GM21619 (cell line): ENCODE results near the gene PTPRN2.

ENCODE experiments used
- ATAC-seq: cut with Tn5 transposase; IDR thresholded peaks from one replicate; pipeline ENCODE4 v1.9.1; 2021; ENCODE audit not compliant: unreplicated experiment

PTPRN2 gene

DNA sequence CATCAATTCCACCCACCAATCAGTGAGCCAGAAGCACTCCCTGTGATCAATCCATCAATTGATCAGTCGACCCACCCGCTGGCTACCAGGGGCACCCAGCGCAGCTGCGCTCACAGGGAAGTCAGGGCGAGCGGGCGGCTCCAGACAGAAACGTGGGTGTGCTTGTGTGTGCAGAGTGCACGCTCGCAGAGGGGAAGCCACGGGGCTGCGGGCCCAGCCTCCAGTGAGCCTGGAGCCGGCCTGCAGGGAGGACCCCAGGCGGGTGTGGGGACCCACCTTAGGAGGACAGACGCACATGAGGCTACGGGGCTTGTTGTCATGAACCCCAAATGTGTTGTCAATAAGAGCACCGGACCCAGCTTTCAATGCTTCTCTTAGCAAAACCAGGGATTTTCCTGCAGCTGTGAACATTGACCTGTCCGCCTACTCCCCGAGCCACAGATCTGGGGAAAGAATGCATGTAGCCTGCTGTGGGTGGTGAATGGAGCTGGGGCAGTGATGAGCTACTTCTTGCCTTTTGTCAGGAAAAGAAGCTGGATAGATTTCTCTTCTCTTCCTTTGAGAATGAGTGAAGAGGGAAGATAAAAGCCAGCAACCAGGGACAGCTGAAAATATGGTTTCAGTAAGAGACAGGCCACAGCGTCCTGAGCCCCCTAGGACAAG lies 753.0 kb downstream of the PTPRN2 start:
- ATAC-seq: no peak

DNA sequence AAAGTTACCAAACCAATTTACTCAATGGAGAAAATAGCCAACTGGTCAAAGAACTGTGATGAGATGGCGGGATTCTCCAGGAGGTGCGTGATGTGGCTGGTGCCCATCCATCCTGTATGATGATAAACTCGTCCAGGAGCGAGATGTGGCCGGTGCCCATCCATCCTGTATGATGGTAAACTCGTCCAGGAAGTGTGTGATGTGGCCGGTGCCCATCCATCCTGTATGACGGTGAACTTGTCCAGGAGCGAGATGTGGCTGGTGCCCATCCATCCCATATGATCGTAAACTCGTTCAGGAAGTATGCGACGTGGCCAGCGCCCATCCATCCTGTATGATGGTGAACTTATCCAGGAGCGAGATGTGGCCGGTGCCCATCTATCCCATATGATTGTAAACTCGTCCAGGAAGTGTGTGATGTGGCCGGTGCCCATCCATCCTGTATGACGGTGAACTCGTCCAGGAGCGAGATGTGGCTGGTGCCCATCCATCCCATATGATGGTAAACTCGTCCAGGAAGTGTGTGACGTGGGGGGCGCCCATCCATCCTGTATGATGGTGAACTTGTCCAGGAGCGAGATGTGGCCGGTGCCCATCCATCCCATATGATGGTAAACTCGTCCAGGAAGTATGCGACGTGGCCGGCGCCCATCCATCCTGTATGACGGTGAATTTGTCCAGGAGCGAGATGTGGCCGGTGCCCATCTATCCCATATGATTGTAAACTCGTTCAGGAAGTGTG lies 754.6 kb downstream of the PTPRN2 start:
- no peak for ATAC-seq

DNA sequence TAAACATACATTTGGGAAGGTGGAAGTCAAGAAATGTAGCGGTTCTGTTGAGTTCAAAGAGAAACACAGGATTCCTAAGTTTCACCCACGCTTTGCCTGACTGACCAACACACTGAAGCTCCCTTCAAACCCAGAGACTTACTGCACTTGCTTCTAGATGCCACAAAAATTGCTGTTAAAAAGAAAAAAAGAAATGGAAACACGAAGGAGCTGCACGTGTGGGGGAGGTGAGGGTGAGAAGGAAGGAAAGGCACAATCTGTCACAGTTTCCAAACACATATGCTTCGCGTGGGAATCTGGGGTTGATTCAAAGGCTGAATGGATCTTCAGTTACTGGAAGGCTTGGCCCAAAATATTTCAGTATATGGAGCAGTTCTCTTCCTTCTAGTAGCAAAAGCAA lies 755.2 kb downstream of the PTPRN2 start:
- no peak for ATAC-seq

DNA sequence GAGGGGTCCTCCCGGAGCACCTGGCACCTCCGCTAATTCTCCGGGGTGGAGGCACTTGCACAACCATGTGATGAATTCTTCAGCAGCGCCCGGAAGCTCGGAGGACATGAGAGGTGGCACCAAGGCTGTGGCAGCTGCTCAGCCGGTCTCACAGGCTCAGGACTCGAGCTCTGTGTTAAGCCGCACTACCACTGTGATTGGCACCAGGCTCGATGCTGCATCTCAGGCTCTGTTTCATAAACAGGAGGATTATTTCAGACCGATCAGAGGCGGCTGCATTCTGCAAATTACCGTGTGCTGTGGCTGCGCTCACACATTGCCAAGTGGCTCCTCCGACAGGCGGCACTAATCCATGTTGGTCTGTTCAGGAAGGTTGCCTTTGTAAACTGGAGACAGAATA lies 755.6 kb downstream of the PTPRN2 start:
- no peak for ATAC-seq

DNA sequence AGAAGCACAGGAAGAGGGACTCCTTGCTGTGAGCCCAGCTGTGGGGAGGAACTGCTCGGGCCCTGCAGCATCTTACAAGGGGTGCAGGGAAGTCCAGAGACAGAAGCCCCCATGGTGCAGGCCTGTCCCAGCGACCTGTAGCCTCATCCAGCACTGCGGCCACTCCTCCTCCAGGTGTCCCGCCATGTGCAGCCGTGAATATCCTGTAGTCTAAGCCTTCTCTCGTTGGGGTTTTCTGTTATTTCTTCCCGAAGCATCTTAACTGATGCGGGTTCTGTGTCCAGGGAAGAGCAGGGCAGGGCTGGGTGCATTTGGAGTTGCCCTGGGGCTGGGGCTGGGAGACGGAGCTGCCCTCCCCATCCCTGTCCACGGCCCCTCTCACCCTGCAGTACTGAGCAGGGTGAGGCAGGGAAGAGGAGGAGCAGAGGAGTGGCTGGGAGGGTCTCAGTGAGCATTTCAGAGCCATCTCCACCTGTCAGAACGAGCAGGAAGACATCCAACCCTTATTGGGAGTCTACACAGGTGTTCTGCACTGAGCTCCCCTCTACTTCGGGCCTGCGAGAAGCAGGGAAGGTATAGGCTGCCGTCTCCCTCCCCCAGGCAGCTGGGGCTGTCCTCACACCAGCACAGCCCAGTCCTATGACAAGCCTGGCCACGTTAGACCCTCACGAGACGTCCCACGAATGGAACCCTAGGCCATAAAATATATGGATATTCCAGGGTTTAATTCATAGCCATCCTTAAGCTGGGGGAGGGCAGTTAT lies 756.3 kb downstream of the PTPRN2 start:
- no peak for ATAC-seq

DNA sequence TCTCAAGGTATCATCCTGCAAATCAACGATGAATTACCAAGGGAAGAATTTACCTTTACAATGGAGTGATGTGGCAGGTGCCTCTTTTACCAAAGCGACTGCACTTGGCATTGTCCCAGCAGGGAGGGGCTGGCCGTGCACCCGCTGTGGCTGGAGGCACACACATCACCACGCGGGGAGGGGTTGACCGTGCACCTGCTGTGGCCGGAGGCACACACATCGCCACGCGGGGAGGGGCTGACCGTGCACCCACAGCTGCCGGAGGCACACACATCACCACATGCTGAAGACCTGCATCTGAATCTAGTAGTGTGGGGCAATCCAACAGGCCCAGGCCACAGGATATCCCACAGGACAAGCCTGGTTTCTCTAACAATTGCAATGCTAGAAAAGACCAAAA lies 757.3 kb downstream of the PTPRN2 start:
- no peak for ATAC-seq

DNA sequence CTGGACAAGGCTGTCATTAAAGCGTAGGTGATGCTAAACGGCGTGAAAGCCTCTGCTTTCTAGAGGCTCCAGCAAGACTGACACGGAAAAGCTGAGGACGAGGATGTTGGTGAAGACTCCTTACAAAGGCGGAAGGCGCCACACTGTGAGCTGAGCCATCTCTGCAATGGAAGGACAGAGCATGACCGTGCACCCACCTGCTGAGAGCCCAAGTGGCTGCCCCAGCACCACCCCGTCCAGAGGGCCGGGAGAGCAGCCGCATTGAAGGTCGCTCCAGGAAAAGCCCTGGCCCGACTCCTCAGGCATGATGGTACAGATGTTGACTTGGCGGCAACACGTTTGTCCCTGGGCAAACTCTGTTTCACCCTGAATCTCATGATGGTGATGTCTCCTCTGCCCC lies 758.1 kb downstream of the PTPRN2 start:
- ATAC-seq: no peak

DNA sequence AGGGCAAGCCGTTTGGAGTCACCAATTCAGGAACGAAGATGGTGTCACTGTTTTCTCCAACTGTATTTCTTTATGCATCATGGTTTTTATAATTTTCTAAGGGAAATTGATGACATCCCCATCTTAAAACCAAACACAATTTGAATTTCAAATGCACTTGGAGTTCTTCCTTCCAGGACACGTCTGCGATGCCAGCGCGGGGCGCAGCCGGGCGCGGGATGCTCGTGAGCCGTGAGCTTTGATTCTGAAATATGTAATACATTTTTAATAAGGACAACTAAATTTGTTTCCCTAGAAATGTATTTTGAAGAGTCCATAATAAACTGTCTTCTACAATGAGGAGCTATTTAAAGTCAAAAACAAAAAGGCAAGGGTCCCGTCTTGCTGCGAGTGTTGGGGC lies 758.7 kb downstream of the PTPRN2 start:
- ATAC-seq: no peak

DNA sequence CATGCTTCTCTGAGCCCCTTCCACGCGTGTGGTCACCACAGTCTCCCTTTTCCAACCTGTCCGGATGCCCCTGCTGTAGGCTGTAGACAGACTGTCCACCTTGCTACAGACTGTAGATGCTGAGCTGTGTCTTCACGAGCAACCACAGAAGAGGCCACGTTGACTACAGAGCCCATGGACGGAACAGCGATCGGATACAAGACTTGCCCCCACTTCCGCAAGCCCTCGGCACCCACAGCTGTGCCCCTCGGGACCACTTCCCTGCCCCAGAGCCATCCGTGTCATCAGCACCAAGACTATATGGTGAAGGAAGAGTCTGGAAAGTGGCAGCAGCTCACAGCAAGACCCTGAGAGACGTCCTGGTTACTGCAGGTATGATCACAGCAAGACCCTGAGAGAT lies 759.4 kb downstream of the PTPRN2 start:
- no peak for ATAC-seq

DNA sequence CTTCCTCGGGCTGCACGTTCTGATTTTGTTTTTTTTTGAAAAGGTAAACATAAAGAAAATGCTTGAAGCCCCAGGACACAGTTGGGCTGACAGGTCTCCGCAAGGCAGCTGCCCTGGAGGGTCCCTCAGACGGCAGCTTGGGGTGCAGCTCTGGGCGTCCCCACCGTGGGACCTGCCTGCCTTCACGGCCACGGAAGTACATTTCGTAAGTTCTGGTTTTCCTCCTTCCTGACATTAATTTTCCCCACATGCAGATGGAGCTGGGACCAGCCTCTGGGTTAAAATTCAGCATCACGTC lies 759.8 kb downstream of the PTPRN2 start:
- no peak for ATAC-seq

DNA sequence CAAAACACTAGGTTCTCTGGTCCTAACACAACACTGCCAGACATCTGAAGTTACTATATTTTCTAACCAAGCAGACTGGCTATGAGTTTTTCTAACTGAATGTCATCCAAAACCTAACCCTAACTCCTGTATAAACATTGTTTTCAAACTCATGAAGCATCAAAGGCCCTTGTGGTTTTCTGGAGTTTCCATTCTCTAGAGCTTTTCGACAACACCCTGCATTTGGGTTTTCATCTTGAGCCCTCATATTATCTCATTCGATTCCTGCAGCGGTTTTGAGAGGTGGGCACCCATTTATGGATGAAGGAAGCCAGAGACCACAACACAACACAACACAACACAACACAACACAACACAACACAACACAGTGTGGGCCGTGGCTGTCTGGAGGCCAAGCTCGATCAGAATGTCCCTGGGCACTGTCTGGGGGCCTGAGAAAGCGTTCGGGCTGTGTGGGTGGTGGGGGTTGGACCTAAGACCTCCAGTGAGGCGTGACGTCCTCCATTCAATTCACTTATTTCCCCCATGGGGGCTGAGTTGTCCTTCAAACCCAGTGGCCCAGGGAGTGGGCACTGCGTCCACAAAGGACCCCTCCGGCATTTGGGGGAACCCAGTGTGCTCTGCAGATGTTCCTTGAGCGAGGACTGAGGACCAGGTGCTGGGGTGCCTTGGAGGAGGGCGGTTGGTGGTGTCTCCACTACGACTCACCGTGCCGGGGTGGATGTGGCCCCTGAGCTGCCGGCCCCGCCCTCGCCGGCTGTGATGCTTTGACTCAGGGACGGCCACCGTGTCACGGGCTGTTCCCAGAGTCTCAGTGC lies 760.4 kb downstream of the PTPRN2 start:
- ATAC-seq: no peak

DNA sequence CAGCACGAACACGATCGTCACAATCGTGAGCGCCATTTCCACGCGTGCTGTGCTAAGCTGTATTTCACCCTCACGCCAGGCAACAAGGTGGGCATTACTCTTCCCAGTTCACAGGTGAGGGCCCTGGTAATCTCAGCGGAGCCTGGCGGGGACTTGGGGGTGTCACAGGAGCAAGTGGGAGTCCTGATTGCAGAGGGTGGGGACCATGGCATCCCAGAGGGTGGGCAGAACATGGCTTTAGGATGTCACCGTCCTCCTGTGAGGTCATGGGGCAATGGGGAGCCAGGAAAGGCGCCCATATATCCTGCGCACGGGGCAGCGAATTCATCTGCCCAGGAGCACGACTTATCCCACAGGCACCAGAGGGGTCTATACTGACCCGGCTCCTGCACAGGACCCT lies 761.1 kb downstream of the PTPRN2 start:
- ATAC-seq: no peak

DNA sequence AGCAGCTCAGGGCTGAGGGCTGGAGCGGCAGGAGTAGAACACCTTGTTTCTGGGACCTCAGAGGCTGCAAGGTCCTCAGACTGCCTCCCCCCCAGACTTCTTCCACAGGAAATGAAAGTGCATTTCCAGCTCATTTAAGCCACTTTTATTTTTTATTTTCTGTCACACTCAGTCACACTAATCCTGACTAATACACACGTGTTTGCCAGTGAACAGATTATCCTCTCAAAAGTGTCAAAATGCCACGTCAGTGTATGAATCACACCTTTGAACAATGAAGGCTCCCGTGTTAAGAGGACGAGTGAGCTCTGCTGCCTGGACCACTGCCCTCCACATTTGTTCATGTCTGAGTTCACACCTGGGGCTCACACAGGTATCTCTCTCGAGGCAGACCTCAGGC lies 762.3 kb downstream of the PTPRN2 start:
- ATAC-seq: no peak

DNA sequence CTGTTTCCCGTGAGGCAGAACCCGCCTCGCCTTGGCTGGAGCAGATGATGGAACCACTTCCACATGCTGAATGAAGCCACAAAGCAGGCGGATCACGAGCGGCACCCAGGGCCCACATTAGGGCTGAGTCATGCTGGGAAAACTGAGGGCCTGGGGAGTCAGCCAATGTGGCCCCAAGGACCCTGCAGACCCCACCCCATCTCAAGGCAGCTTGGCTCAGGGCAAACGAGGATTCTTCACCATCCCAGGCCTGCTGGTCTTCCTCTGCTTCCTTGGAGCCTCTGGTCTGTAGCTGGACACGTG lies 762.9 kb downstream of the PTPRN2 start:
- ATAC-seq: no peak

DNA sequence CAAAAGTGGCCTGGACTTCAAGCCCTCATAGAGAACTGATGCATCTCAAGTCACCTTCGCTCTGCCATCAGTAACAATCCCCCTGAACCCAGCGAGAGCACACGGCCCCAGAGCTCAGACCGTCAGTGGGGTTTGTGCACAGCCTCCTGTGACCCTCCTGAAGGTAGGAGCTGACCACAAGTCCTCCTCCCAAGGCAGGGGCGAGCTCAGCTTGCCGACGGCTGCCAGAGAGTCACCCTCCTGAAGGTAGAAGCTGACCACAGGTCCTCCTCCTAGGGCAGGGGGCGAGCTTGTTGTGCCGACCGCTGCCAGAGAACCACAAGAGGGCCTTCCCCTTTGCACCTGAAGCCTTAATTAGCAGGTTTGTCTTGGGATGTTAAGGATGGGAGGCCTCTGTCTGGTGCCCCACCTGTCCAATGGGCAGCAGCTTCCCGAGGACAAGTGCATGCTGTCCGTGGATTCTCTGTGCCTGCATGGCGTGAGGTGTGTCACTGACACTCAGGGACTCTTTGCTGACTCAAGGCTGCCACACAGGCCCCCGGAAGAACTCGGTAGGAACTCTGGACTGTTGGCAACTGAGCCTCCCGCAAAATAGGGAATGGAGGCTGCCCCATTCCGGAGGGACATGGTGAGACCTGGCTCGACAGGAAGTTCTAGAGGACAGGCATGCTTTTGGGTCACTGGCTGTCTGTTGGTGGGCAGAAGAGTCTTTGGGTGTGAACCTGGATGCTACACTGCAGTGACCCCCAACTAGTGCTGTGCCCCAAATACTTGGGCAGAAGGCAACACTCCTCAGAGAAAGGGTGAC lies 763.4 kb downstream of the PTPRN2 start:
- no peak for ATAC-seq

DNA sequence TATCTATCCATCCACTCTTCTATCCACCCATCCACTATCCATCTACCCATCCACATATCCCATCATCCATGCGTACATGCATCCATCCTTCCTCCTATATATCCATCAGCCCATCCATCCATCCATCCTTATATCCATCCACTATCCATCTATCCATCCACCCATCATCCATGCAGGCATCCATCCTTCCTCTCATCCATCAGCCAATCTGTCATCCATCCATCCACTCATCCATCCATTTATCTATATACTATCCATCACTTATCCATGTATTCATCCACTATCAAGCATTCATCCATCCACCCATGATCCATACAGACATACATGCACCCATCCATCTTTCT lies 765.0 kb downstream of the PTPRN2 start:
- ATAC-seq: no peak

DNA sequence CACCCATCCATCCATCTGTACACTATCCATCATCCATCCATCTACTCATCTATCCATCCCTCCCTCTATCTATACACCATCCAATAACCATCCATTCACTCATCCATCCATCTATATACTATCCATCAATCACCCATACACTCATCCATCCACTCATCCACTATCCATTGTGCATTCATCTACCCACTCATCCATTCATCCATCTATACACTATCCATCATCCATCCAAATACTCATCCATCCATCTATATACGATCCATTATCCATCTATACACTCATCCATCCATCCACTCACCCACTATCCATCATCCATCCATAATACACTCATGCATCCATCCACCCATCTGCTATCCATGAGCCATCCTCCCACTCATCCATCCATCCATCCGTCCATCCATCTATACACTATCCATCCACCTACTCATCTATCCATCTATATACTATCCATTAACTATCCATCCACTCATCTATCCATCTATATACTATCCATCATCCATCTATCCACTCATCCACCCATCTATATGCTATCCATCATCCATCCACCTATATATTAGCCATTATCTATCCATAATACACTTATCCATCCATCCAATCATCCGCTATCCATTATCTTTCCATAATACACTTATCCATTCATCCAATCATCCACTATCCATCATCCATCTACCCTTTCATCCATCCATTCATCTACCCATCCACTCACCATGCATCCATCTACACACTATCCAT lies 765.5 kb downstream of the PTPRN2 start:
- no peak for ATAC-seq

DNA sequence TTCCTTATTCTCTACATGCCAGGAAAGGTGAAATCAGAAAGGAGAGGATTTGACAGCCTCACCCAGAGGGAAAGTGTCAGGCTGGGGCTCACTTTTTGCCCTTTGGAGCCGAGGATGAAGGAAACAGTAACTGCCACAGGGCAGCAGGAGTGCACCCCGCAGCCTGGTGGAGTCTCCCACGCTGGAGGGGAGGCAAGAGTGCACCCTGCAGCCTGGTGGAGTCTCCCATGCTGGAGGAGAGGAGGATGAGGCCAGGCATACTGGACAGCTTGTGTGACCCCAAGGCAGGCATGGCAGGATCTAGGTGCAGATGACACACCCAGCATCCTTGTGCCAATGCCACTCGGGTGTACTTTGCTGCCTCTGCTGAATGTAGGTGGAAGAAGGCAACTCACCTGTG lies 766.8 kb downstream of the PTPRN2 start:
- ATAC-seq: no peak

DNA sequence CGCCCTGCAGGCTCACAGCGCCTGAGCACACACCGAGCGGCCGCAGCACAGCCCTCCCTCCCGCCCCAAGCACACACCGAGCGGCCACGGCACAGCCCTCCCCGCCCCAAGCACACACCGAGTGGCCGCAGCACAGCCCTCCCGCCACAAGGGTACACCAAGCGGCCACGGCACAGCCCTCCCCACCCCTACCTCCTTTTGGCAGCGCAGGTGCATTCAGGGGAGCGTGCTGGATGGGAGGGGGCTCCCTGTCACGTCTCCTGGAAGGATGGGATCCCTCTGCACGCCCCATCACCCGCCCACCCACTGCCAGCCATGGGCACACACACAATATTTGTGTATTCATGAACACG lies 768.2 kb downstream of the PTPRN2 start:
- no peak for ATAC-seq

DNA sequence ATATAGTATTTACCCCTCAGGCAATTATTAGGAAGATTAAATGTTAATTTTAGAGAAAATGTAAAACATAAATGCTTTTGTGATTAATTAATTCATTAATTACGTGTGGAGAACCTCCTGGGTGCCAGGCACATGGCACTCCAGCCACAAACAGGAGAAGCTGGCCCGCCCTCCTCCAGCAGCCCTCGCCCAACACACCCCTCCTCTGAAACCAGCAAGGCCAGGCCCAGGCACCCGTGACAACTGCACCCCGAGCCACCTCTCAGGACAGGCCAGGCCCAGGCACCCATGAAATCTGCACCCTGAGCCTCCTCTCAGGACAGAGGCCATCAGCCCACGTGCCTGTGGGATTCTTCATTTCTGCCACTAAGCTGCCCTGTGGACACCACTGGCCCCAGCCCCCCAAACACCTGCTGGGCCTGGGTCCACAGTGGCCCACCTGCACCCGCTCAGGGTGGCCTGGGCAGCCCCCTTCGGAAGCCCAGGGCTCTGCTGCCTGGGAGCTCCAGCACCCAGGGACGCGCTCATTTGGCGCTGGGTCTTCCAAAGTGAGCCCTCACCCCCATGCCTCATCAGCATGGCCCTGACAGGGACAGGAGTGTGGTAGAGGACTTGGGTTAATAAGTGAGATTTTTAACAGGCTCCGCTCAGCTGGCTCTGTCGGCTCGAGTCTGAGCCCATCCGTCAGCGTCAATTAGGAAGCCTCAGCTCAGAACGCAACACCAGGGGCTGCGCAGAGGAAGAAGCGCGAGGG lies 768.7 kb downstream of the PTPRN2 start:
- ATAC-seq: no peak
